Fibroblast of skin of right quadriceps (primary cell): ENCODE data around the gene FNDC3B.
"Not testable (repeated sequence)": the region's sequence is repeated elsewhere in the genome, so short reads cannot be mapped to it uniquely, and the experiment has no call there.

Experiments used
- DNase-seq: peaks from one replicate; pipeline ENCODE4 v3.0.0-alpha.2; 2013

The FNDC3B gene

DNA sequence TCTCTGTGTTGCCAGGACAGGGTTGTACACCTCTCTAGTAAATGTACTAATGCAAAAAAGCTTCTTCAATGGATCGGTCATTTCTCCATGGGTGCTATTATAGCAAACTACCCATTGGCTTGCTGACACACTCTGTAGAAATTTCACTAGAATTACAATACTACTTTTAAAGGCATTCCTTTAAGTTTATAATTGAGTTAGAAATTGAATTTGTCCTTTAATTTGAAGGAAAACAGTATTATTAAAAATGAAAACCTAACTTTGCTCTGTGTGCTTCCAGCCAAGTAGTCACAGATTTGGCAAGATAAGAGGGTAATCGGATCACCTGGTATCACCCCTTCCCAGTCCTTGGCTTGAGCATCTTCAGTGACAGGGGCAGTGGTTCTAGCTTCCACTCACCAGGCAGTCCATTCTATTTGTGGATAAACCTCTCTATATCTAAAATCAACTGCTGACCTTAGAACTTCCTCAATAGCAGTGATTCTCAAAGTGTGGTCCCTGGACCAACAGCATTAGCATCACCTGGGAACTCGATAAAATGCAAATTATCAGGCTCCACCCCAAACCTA, 315.6 kb downstream of the FNDC3B start:
- no peak for DNase-seq

- peak; percentile 93 for DNase-seq
Observed at GRCh38 chr3:172355836-172356235, 316.5 kb downstream of the FNDC3B start.

GRCh38 chr3:172356427-172356826, 317.0 kb downstream of the FNDC3B start:
- DNase-seq: no peak

DNA sequence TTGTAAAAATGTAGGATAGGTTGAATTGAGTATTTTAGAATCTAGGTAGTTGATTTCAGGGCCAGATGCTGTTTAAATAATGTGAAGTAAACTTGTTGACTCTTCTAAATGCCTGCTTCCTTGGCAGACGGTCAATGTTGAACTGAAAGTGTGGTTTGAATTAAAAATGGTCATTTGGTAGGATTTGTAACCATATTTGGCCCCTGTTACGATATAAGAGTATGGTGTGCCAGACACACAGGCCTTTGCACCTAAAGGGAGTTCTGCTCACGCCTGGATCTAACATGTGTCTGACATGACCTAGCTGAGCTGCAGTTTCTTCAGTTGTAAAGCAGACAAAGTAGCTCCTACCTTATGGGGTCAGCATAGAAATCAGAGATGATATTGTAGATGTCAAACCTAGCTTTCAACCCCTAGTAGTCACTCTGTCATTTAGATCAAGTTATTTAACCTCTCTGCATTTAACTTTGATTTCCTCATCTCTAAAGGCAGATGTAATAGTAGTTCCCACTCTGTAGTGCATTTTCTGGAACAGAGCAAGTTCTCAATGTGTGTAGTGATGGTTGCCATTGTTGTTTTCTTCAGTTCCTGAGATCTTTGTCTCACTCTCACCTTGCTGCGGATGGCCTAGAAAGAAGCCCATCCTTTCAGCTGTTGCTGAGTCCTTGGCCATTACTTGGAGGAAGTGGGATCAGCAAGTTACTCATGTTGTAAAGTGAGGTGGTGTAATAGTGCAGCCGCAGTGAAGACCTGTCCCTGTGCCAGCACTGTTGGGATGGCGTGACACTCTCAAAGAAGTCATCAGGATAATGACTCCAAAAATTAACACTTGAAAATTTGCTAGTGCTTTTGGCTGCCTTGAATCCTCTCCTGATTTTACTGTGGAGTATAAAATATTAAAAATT, 318.7 kb downstream of the FNDC3B start:
- peak; percentile 42 for DNase-seq

DNA sequence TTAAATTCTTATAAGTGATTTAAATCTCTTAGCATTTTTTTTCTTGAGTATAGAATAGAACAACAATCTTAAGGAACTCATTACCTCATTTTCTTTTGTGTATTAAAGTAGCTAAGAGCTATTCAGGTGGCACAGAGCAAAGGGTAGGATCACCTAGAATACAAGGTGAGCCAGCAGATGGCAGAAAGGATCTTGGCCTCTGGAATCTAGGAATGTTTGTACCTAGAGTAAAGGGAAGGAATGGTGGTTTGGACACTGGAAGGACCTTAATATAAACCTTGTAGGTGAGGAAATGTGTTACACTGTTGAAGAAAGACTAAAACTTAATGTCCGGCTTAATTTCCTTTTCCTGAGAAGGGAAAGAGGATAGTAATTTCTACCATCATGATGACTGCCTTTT, 319.9 kb downstream of the FNDC3B start:
- no peak for DNase-seq

GRCh38 chr3:172359996-172360395, 320.6 kb downstream of the FNDC3B start:
- DNase-seq: no peak

DNA sequence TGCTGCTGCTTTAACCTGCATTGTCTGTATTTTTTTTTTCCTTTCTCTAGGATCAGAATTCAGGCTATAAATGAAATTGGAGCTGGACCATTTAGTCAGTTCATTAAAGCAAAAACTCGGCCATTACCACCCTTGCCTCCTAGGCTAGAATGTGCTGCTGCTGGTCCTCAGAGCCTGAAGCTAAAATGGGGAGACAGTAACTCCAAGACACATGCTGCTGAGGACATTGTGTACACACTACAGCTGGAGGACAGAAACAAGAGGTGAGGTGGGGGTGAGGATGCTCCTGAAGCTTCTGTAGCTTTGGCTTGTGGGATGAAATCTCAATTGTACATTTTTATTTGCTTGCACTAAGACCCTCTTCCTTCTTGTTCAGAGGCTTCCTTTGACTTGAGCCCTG, 323.2 kb downstream of the FNDC3B start:
- DNase-seq: no peak

DNA sequence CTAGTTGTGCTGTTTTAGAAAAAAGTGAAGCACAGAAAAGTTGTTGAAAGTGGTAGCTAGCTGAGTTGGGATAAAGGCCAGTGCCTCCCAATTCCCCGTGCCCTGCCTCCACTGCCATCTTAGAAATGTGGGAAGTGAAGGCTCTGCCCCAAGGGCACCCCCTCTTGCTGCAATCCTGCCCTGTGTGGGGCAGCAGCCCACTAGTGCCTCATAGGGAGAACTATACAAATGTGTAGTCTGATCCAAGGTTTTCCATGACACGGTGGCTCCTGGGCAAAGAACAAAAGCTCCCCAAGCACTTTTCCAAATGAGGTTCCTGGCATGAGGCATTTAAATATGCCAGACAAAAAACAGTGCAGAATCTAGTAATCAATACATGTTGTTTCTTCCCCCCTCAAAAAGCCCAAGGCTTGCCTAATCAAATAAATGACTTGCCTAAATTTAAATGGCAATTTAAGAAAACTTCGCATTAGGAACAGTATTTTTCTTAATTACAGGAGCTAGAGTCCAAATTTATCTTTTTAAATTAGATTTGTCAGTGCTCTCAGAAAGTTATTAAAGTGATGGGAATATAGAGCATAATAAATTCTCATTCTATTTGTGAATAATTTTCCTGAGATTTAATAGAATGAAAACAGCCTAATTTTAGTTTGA, 325.1 kb downstream of the FNDC3B start:
- no peak for DNase-seq

DNA sequence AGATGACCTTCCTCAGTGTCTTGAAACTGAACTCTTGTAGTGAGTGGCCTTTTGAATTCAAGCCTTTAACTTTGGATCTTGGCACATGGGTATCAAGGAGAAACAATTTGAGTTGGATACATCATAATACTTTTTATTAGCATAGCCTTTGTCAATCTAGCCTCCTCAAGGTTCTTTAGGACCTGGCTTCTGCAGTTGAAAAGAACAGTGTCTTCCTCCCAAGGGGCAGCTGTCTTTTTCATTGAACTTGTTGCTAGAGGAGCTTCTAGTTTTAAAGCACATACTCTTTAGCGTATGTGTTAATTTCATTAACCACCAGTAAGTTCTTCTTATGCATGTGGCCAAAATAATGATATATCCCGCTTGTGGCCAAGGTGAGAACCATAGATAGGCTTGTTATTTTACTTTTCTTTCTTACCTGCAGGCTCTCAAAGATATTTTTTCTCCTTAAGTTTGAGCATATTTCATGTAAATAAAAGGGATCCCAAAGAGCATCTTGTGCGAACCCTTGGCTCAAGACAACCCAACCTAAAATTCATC, 325.7 kb downstream of the FNDC3B start:
- DNase-seq: no peak

DNA sequence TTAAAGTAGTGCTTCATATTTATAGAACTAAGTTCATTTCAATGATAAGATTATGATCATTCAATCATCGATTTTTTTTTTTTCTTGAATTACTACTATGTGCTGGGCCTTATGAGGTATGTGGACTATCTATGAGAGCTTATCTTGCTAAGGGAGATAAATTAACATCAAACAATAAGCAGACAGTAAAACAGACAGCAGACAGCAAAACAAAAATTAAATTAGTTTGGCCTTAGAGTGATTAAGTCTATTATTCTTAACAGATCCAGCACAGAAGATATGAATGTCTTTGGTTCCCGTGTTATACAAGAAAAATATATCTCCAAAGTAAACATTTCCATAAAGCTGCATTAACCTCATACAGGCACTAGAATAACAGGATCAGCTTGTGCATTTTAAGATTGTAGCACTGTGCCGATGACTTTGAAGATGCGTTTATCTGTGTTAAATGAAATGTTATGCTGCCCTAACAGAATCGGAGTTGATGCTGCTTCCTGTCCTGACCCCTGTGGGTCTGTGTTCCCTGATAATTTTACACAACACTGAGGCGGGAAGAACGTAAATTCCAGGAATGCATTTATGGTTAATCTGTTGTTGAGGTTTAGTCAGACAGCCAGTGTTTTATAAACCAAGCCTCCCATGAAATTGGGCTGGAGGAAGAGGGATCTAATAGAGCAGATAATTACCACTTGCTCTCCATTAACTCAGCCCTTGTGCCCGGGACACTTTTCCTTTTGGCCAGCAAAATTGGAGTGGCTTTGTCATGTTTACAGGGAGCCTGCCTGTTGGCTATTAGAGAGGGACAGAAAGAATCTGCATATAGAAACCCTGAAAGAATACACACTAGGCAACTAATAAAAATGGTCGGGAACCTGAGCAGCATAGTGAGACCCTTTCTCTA, 328.1 kb downstream of the FNDC3B start:
- DNase-seq: peak; percentile 60

GRCh38 chr3:172368556-172368955, 329.2 kb downstream of the FNDC3B start:
- DNase-seq: not testable (repeated sequence)

DNA sequence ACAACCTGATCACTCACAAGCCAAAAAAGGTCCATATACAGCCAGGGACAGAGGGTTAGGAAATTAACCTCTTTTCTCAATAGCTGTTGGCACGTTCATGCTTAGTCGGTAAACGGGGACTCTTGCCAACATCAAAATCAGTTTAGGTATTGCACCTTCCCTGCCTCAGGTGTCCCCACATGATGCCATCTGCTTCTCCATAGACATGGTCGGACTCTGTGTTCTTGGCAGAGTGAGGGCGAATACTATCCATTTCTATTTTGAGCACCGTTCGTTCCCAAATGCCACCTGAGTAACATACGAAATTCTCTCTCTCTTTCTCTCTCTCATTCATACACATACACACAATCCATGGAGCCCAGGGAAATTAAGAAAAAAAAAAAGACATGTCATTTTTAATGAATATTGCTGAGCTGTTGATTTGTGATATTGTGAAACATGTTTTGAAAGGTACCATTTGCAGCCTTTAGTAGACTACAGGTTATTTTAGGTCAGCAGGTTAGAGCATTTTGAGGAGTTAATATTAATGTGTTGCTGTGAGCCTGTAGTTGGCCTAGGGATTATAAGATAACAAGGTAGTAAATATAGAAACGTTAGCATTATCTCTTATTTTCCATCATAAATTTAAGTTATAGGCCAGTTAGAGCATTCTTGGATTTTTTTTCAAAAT, 330.3 kb downstream of the FNDC3B start:
- DNase-seq: no peak

- DNase-seq: no peak
Observed at GRCh38 chr3:172370419-172370818, 331.0 kb downstream of the FNDC3B start.

GRCh38 chr3:172371544-172371943, 332.2 kb downstream of the FNDC3B start:
- DNase-seq: no peak

DNA sequence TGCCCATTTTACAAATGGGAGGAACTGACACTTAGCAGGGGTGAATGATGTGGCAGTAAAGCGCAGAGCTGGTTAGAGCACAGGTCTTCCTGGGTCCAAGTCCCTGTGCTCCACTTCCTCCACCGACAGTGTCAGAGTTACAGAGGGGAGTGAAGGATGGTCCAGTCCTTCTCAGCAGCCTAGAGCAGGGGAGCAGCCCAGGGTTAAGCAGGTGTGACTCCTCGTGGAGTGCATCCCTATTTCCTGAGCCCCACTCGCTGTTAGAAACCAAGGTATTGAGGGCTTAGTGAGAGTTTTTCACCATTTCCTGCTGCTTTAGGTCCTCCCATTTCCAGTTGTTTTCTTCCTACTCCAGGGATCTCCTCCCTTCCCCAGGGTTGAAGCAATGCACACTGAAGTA, 333.5 kb downstream of the FNDC3B start:
- no peak for DNase-seq

- no peak for DNase-seq
Observed at GRCh38 chr3:172373912-172374311, 334.5 kb downstream of the FNDC3B start.

DNA sequence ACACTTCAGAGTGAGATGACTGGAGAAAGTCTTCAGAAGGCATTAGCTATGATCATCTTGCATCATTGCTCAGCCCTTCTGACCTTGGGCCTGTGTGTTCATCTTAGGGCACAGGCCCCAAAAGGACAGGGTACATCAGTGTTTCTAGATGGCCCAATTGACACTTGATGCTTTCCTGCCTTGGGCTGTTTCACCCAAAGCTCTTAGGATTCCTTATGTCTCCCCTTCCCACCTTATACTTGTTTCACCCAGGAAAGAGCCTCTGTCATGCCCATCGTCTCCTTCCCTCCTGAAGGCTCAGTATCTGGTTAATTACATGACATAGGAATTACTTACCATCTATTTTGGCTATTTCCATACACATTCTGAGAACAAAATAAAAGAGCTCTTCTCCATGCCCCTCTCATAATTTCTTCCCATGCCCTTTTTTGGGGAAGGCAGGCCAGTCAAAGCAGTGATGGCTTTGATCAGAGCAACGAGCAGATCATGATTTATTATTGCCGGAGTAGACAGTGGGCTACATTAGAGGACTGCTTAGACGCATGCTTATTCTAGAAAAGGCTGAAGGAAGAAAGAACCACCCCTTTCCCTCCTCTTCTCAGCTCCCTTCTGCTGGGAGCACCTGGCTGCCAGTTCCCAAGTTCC, 335.9 kb downstream of the FNDC3B start:
- DNase-seq: no peak

- DNase-seq: no peak
Observed at GRCh38 chr3:172376402-172376801, 337.0 kb downstream of the FNDC3B start.

DNA sequence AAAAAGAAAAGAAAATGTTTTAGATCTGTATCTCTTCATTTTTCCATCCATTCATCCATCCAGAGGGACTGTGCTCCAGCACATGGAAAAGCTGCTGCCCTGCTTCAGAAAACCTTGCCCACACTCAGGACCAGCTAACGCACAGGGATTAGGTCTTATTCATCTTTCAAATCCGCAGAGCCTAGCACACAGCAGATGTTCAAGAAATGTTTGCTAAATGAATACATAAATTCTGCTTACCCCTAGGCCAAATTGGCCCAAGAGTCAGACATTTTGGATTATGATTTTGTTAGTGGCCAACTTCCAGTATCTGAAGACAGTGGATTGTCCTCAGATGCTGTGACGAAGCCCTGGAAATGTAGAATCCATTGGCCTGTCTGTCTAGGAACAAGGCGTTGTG, 337.5 kb downstream of the FNDC3B start:
- DNase-seq: no peak

DNA sequence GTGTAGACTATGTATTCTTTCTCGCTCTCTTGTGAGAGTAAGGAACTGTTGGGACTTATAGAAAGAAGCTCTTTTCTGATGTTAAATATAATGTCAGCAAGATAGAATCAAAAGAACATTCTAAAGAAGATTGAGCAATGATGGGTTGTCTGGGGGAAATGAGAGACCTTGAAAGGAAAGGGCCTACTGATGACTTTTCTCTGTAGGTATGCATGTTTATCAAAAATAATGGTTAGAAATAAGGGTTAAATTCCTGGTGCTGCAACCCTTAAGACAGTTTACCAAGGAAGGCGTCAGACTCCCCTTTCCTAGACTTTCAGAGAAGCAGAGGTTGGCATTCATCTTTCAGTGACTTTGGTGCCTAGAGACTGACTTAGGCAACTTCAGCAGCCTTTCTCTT, 339.1 kb downstream of the FNDC3B start:
- DNase-seq: no peak

DNA sequence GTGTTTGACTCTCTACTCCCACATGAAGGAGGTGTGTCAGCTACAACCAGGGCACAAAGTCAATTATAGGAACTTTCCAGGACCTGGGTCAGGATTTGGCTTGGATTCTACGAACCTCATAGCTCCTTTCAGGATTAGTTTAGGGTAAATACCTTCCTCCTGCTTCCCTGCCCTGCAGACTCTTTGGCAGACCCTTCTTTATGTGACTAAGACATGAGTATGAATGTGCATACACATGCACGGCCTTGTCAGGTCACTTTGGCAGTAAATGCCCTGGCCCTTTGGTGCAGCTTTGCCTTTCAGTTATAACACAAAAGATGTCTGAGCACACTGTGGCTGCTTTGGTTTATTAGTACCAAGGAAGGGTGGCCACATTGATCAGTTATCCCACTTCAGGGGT, 340.0 kb downstream of the FNDC3B start:
- DNase-seq: no peak

- no peak for DNase-seq
Observed at GRCh38 chr3:172380632-172381031, 341.3 kb downstream of the FNDC3B start.
